ENCODE measurements around the gene PDXK.

Gene PDXK

DNA sequence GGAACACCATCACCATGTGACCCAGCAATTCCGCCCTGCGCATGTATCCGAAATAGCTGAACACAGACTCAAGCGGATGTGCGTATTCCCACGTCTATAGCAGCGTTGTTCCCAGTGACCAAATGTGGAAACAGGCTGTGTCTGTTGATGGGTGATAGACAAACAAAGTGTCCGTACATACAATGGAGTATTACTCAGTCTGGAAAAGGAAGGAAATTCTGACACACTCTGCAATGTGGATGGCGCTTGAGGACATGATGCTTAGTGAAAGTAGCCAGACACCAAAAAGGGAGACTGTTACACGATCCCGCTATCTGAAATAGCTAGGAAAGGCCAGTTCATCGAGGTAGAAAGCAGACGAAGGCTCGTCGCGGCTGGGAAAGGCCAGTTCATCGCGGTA is 25.8 kb downstream of the PDXK start:
- DNase-seq = no peak

- DNase-seq = no peak
Measured at GRCh38 chr21:43745772-43746517, 27.0 kb downstream of the PDXK start.

DNA sequence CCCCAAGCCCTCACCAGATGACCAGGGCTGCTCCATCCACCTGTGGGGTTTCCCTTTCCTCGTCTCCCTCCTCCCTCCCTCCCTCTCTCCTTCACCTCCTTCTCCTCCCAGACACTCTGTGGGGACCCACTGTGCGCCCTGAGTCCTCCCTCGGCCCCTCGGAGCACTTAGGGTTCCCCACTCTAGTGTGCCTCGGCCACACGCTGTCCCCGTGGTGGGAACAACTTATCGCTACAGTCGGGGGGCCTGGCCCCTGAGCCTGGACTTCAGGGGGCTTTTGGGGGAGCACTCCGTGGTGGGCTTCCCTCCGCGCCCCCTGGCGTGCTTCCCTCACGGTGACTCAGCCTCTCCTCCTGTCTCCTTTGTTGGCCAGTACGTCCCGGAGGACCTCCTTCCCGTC is 29.7 kb downstream of the PDXK start:
- no peak for DNase-seq

DNA sequence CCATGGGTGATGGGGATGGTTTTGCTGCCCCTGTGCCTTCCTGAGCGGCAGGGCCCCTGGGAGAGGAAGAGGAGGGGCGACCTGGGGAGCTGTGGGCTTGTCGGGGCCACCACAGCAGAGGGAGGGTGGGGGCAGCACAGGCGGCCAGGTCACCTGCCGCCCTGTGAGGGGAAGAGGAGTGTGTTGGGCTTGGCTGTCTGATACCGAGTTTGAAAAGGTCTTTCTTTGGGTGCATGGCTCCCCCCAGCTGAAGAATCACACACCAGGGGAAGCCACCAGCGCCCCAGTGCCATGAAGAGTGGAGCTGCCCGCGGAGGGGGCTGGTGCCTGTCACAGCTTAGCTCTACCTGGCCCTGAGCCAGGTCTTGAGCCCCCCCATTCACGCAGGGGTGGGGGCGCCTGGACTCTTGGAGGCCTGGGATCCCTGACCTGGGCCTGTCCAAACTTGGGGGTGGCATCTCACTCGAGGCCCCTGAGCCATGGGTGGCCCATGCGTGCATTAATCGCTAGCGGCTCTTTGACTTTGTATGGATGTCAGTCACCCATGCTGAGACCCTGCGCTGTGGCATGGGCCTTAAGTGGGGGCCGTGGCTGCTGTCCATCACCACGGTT is 30.8 kb downstream of the PDXK start:
- no peak for DNase-seq

- DNase-seq = no peak
Measured at GRCh38 chr21:43750339-43751033, 31.6 kb downstream of the PDXK start.

DNA sequence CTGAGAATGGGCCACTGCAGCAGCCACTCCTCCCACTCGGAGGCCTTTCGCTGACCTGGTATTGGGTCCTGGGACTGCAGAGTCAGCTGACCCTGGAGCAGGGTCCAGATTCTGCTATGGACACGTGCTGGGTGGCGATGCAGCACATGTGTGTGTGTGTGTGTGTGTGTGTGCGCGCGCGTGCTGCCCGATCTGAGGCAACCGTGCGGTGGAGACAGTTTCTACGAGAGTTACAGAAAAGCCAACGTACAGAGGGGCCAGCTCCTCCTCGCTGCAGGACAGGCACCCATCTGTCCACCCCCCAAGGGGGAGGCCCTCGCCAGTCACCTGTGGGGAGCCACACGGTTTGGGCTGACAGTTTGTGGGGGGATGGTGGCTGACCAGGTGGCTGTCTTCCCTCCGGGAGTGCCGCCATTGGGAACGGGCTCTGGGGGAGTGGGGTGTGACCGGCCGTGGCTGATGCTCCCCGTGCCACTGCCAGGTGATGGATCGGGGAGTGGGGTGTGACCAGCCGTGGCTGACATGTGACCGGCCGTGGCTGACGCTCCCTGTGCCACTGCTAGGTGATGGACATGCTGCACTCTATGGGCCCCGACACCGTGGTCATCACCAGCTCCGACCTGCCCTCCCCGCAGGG is 33.1 kb downstream of the PDXK start:
- no peak for DNase-seq

DNA sequence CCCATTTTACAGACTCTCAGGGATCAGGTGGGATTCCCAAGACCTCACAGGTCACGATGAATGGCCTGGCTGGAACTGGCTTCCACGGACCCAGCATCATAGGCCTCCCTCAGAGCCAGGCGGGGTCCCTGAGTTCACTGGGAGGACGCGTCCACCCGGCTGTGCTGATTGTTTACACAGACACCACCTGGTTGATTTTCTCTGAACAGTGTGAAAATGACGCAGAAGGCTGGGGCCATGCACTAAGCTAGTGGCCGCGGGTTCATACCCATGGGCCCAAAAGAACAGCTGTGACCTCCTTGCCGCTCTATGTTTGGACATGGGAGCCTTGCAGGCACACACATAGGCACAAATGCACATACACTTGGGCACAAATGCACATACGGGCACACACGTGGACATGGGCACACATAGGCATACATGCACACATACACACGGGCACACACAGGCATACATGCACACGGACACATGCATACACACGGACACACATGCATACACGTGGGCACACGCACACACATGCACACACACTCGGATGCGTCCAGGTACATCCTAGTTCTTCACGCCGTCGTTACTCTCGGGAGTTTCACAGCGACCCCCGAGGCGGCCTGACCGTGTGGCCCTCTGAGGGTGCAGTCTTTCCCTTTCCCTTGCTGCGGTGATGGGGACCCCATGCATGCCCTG is 34.0 kb downstream of the PDXK start:
- DNase-seq = no peak

DNA sequence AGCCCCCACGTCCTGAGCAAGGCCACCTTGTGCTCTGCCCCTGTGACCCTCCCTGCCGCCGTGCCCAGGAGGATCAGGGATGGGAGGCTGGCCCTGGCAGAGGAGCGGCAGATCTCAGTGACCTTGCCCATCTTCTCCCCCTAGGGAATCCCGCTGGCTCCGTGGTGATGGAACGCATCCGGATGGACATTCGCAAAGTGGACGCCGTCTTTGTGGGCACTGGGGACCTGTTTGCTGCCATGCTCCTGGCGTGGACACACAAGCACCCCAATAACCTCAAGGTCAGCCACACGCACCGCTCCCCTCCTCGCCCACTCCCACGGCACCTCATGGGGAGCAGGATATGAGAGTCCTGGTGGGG is 34.5 kb downstream of the PDXK start:
- no peak for DNase-seq

DNA sequence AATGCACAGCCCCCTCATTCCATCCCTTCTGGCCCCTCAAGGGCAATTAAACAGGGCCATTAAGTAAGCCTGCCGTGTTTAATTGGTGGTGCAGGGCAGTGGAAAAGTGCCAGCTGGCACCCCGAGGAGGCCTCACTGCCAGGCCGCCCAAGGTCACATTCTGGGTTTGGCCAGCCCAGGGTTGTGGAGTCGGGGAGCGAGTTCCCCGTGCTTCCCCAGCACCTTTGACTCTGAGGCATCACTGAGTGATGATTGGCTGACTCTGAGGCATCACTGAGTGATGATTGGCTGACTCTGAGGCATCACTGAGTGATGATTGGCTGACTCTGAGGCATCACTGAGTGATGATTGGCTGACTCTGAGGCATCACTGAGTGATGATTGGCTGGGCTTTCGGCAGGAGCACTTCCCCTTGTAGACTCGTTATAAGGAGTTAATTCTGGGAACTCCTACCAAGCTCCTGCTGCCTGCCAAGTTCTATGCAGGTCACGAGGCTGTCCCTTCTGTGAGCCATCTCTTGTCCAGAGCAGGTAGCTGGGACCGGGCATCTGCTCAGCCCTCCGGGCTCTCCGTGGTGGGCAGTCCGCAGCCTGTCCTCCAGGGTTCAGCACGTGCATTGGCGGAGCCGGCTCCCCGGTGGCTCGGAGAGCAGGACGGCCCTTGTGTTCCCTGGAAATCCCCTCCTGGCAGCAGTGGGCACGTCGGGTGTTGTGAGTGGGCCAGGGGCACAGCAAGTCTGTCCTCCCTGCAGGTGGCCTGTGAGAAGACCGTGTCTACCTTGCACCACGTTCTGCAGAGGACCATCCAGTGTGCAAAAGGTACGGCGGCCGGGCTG is 36.2 kb downstream of the PDXK start:
- DNase-seq = no peak

- no peak for DNase-seq
Measured at GRCh38 chr21:43755820-43756594, 37.1 kb downstream of the PDXK start.

- DNase-seq = no peak
Measured at GRCh38 chr21:43757601-43758000, 38.7 kb downstream of the PDXK start.

GRCh38 chr21:43758111-43758641 is 39.2 kb downstream of the PDXK start:
- DNase-seq = no peak

DNA sequence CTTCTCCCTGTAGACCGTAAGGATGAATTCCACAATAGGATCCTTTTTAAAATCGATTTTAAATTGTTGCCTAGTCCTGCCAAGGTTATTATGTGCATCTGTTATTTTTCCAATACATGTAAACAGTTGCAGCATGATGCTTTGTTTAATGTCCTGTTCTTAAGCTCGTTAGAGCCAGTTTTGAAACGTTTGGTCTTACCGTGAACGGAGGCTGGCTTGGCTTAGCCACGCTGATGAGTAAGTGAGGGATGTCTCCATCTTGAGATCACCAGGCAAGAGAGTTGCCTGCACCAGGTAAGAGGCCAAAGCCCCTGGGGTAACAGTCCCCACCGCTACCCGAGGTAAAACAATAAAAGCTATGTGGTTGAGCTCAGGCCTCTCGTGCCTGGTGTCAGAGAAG is 39.9 kb downstream of the PDXK start:
- no peak for DNase-seq

DNA sequence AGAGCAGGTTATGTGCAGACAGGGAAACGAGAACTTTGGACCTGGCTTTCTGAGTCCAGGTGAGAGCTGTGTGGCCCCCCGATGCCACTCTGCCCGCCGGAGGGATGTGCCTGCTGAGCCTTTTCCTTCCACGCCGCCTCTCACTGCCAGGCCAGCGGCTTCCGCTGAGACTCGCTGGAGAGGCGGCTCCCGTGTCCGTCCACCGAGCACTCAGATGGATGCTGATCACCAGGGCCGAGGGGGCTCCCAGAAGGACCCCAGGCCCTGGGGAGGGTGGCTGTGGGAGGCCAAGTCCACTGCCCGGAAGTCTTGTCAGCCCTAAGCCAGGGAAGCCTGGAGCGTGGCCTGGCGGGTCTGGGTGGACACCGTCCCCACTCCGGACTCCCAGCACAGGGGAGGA is 40.7 kb downstream of the PDXK start:
- DNase-seq = no peak

DNA sequence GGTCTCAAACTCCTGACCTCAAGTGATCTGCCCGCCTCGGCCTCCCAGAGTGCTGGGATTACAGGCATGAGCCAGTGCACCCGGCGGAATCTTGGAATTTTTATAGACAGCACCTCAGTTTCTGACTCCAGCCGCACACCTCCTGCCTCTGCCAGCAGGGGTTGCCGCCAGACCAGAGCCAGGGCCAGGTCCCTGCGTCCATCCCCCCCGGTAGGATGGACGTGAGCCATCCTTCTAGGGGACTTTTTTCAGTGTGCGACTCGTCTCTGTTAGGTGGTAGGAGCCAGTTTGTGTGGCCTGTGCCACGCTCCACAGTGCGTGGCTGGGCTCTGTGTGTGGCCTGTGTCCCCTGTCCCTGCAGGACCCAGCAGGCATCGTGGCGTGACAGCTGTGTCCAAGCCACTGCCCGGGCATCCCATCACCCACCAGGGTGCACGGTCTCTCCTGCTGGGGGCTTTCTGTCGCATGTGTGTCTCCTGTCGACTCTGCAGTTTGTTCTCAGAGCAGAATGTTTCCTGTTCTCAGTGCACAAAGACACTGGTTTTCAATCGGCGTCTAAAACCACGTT is 41.5 kb downstream of the PDXK start:
- no peak for DNase-seq

GRCh38 chr21:43761886-43762285 is 43.0 kb downstream of the PDXK start:
- DNase-seq = no peak

DNA sequence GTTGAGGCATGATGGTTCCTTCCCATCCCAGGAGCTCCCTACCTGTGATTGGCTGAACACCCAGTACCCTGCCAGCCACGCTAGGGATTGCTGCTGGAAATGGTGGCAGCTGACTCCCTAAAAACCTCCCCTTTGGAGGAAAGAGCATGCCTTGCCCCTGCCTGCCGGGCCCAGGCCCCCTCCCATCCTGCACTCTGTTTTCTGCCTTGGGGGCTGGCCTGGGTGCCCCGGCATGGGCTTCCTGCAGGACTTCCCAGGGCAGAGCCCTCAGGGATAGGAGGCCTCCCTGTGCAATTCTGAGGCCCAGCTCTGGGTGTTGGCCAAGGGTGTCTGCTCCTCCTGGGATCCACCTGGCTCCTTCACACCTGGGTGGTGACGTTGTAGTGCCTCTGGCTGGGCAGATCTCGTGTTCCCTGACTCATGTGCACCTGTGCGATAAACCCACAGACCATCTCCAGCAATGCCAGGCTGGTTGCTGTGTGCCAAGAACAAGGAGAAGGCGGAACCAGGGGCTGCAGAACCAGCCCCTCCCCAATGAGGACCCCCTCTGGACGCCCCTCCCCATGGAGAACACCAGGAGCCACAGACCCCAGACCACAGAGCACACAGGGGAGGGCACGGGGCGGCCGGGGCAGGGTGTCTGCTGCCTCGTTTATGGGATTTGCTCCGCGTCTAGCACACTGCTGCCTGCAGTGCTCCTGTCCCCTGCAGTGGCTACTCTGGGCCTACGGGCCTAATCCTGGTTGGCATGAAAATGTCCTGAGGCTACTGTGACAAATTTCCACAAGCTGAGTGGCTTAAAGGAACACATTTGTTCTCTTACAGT is 43.6 kb downstream of the PDXK start:
- no peak for DNase-seq

DNA sequence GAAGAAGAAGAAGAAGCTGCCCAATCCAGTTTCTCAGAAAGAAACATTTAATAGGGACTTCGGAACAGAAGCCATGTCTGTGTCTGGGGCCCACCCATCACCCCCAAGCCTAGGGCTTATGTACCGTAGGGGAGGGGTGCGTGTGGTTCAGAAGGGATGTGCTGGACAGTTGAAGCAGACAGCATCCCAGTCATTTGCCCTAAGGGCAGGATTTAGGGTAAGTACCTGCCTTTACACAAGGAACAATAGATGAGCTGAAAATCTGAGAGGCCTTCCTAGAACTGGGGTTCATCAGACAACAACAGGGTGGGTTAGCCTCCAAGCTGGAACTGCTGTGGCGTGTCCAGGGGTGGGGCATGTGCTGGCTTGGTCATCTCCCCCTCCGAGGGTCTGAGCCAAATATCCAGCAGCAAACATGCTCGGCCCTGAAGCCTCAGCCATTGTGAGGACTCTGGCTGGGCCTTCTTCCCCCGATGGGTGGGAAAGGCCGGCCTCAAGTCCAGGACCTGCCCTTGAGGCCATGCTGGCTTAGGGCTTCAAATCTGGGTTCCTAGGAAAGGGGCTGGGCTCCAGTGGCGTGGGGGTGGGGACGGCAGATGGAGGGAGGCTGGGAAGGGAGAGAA is 45.1 kb downstream of the PDXK start:
- no peak for DNase-seq

All from activated CD4-positive, CD25-positive, alpha-beta regulatory T cell treated with anti-CD3 and anti-CD28 coated beads, Interleukin-2, amount 50 U/mL, for 72 hours (primary cell).